K562 (cell line): Measurements from ENCODE around the gene ARL16. TPM values are rescaled to one million over a fixed set of nuclear protein-coding genes. Genes with fewer than 3 reads are reported as not detected.

Experiments
- CHD7 ChIP-seq: fragments of 200-600 bp; sonication (generic); IDR thresholded peaks from one replicate; pipeline ENCODE4 v1.6.1; 2012; ENCODE audit warnings: mild to moderate bottlenecking, low read depth, low read length, inconsistent platforms
- FOS ChIP-seq: IDR thresholded peaks from 3 replicates; pipeline ENCODE4 v1.6.1; 2011; ENCODE audit not compliant: insufficient read length; ENCODE audit errors: extremely low read depth
- polyA plus RNA-seq, 8 experiments: library from polyadenylated mRNA; depleted of rRNA in 4 of 8; stranded (reverse) in 5 of 8; unstranded in 3 of 8; fragments of >200 nt; fragmentation: Nextera tagmentation in 2 of 8; fragmentation: Illumina TruSeq in 1 of 8; extraction: Ambion mirVana in 2 of 8; extraction: Trizol in 1 of 8; gene quantifications; 2 replicates each; pipeline versions ENCODE4 v1.2.1 to v1.2.3, GENCODE V29; 2011 to 2014; ENCODE audit warnings: inconsistent platforms in 1 of 8, missing spikeins in 1 of 8
- total RNA-seq, 7 experiments: library from RNA; depleted of rRNA in 6 of 7; stranded (reverse); fragments of >200 nt in 6 of 7; fragmentation: Illumina TruSeq in 2 of 7; extraction: Trizol in 2 of 7; gene quantifications; 2 replicates each; pipeline versions ENCODE4 v1.2.1 to v1.2.3, GENCODE V29; 2011 to 2021; ENCODE audit warnings: low replicate concordance in 1 of 7
- TF ChIP-seq, protein P1 (sequence below): sonication (generic); formaldehyde crosslinking; IDR thresholded peaks from 2 replicates; pipeline ENCODE4 v1.8.0; 2022; ENCODE audit warnings: mild to moderate bottlenecking, low read depth, missing genetic modification reagents
- TF ChIP-seq, protein P2 (sequence below): IDR thresholded peaks from 2 replicates; pipeline ENCODE4 v1.6.1; 2016; ENCODE audit warnings: missing genetic modification characterization, missing compliant biosample characterization

Gene ARL16
- total and polyA plus RNA-seq, 9 of the 15 experiments (the other 6 are each of a cell fraction or from before 2014, with no cell fraction given), result 5.4 to 32.4 (median 22.6) TPM

DNA sequence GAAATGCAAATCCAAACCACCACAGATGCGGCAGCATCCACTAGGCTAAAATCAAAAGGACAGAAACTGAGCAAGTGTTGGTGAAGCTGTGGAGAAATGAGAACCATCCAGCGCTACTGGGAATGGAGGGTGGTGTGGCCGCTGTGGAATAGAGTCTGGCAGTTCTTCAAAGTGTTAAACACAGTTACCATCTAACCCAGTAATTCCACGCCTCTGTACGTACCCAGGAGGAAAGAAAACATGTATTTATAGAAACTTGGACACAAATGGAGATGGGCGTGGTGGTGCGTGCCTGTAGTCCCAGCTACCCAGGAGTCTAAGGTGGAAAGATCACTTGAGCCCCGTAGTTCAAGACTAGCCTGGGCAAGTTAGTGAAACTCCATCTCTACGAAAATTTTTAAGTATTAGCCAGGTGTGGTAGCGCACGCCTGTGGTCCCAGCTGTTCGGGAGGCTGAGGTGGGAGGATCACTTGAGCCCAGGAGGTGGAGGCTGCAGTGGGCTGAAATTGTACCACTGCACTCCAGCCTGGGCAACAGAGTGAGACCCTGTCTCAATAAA is 40.1 kb upstream of the ARL16 start (continued):
- TF ChIP-seq CHD7 (no peak), FOS (no peak)
- TF ChIP-seq, protein P1, sequence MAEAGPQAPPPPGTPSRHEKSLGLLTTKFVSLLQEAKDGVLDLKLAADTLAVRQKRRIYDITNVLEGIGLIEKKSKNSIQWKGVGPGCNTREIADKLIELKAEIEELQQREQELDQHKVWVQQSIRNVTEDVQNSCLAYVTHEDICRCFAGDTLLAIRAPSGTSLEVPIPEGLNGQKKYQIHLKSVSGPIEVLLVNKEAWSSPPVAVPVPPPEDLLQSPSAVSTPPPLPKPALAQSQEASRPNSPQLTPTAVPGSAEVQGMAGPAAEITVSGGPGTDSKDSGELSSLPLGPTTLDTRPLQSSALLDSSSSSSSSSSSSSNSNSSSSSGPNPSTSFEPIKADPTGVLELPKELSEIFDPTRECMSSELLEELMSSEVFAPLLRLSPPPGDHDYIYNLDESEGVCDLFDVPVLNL (CRISPR knock-in tag), result no peak
- TF ChIP-seq, protein P2, sequence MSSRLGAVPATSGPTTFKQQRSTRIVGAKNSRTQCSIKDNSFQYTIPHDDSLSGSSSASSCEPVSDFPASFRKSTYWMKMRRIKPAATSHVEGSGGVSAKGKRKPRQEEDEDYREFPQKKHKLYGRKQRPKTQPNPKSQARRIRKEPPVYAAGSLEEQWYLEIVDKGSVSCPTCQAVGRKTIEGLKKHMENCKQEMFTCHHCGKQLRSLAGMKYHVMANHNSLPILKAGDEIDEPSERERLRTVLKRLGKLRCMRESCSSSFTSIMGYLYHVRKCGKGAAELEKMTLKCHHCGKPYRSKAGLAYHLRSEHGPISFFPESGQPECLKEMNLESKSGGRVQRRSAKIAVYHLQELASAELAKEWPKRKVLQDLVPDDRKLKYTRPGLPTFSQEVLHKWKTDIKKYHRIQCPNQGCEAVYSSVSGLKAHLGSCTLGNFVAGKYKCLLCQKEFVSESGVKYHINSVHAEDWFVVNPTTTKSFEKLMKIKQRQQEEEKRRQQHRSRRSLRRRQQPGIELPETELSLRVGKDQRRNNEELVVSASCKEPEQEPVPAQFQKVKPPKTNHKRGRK (tag), result no peak
- TF ChIP-seq, all 486 proteins: peak for 3
